Measurements from ENCODE around the gene SARS1. TPM values are rescaled to one million over a fixed set of nuclear protein-coding genes. Genes with fewer than 3 reads are reported as not detected.

Gene SARS1
- total RNA-seq, 1 donor from 2014 or later = 194 TPM

- Histone ChIP-seq H3K9me3 (no peaks in the 10 kb centered on the region), H3K4me3 (no peak overlapping the region), H3K36me3 (peaks cover 91% of the 10 kb centered on the region), H3K4me1 (no peaks in the 10 kb centered on the region), H3K27ac (no peak overlapping the region), H3K27me3 (no peaks in the 10 kb centered on the region)
- ATAC-seq = no peak
- intact Hi-C loops (cut with DNase I) = no loop called here
- DNase-seq = peak; percentile 25
- no peak for TF ChIP-seq CTCF (IDR thresholded peaks at IDR 0.05)
Observed at GRCh38 chr1:109235137-109235536, 21.4 kb downstream of the SARS1 start.

- no peak for ATAC-seq
- intact Hi-C loops (cut with DNase I) = no loop called here
- no peak overlapping the region for H3K27ac ChIP-seq
- H3K9me3 ChIP-seq = no peaks in the 10 kb centered on the region
- no peaks in the 10 kb centered on the region for H3K27me3 ChIP-seq
- no peak for TF ChIP-seq CTCF (IDR thresholded peaks at IDR 0.05)
- no peak overlapping the region for H3K4me3 ChIP-seq
- no peak for DNase-seq
- H3K36me3 ChIP-seq = peaks cover 67% of the 10 kb centered on the region
- H3K4me1 ChIP-seq = peaks cover 13% of the 10 kb centered on the region
Observed at GRCh38 chr1:109237512-109237911, 23.8 kb downstream of the SARS1 start.

- no peak for TF ChIP-seq CTCF (IDR thresholded peaks at IDR 0.05)
- H3K27me3 ChIP-seq = no peaks in the 10 kb centered on the region
- H3K9me3 ChIP-seq = no peaks in the 10 kb centered on the region
- peaks cover 58% of the 10 kb centered on the region for H3K36me3 ChIP-seq
- H3K4me1 ChIP-seq = peaks cover 13% of the 10 kb centered on the region
- DNase-seq = no peak
- intact Hi-C loops (cut with DNase I) = no loop called here
- H3K4me3 ChIP-seq = no peak overlapping the region
- no peak for ATAC-seq
- H3K27ac ChIP-seq = no peak overlapping the region
Observed at GRCh38 chr1:109238382-109238781, 24.7 kb downstream of the SARS1 start.

- DNase-seq = peak; percentile 45
- intact Hi-C loops (cut with DNase I) = no loop called here
Observed at GRCh38 chr1:109239047-109239408, 25.3 kb downstream of the SARS1 start.

GRCh38 chr1:109239409-109240068 is 25.8 kb downstream of the SARS1 start:
- H3K27me3 ChIP-seq = no peaks in the 10 kb centered on the region
- peaks cover 47% of the 10 kb centered on the region for H3K36me3 ChIP-seq
- H3K9me3 ChIP-seq = no peaks in the 10 kb centered on the region
- TF ChIP-seq CTCF (IDR thresholded peaks at IDR 0.05) = peak; percentile 51
- ATAC-seq (peak; percentile 66), DNase-seq (peak; percentile 62)
- peaks cover 13% of the 10 kb centered on the region for H3K4me1 ChIP-seq
- H3K4me3 ChIP-seq = no peak overlapping the region
- intact Hi-C loops (cut with DNase I) = no loop called here
- H3K27ac ChIP-seq = no peak overlapping the region

More at GRCh38 chr1:109239047-109239408, 25.3 kb downstream of the SARS1 start:
- Histone ChIP-seq H3K9me3 (no peaks in the 10 kb centered on the region), H3K4me1 (peaks cover 13% of the 10 kb centered on the region), H3K27ac (no peak overlapping the region), H3K4me3 (no peak overlapping the region), H3K27me3 (no peaks in the 10 kb centered on the region), H3K36me3 (peaks cover 52% of the 10 kb centered on the region)
- no peak for ATAC-seq
- TF ChIP-seq CTCF (IDR thresholded peaks at IDR 0.05) = no peak
